ENCODE results near the gene TCL1B.
"Not testable (repeated sequence)": the region's sequence is repeated elsewhere in the genome, so short reads cannot be mapped to it uniquely, and the experiment has no call there.

The TCL1B gene

GRCh38 chr14:95727056-95727700 is 41.0 kb downstream of the TCL1B start:
- no CpG with 5 or more reads among the region's 6 CpGs for WGBS (ENCODE audit: extremely low coverage, insufficient coverage, insufficient read length)
- H3K23ac ChIP-seq (ENCODE audit: low read length), result no peak overlapping the region
- no peak overlapping the region for H2BK12ac ChIP-seq (ENCODE audit: low read length)
- no peak overlapping the region for H2BK120ac ChIP-seq (ENCODE audit: insufficient read depth, low read length, poor library complexity)
- no peak for DNase-seq
- H3K27ac ChIP-seq (ENCODE audit: low read depth, low read length), result no peak overlapping the region
- no peaks in the 10 kb centered on the region for H3K9me3 ChIP-seq (ENCODE audit: insufficient read depth, low read depth, low read length)
- H4K91ac ChIP-seq (ENCODE audit: low read depth, low read length), result no peak overlapping the region
- H3K4me2 ChIP-seq (ENCODE audit: low read length), result no peak overlapping the region
- H4K8ac ChIP-seq (ENCODE audit: low read depth, low read length), result no peak overlapping the region
- H3K4ac ChIP-seq (ENCODE audit: low read depth, low read length), result no peak overlapping the region
- H3K79me1 ChIP-seq (ENCODE audit: low read length), result no peaks in the 10 kb centered on the region
- H3K36me3 ChIP-seq (ENCODE audit: control insufficient read depth in 1 of 2, insufficient read depth in 2 of 2, low read length in 2 of 2), result no peaks in the 10 kb centered on the region
- no peak overlapping the region for H3K18ac ChIP-seq (ENCODE audit: low read length)
- H2AFZ ChIP-seq (ENCODE audit: insufficient read depth, low read length, poor library complexity), result no peak overlapping the region
- no peak overlapping the region for H3K14ac ChIP-seq (ENCODE audit: low read length)
- H3K4me3 ChIP-seq (ENCODE audit: low read depth, low read length), result no peak overlapping the region
- H2AK5ac ChIP-seq (ENCODE audit: low read length), result no peak overlapping the region
- no peaks in the 10 kb centered on the region for H3K27me3 ChIP-seq (ENCODE audit: insufficient read depth, low read length)
- no peak overlapping the region for H2BK5ac ChIP-seq (ENCODE audit: low read depth, low read length, poor library complexity)
- no peaks in the 10 kb centered on the region for H3K79me2 ChIP-seq (ENCODE audit: control insufficient read depth, insufficient read depth, low read length, poor library complexity)
- no peak overlapping the region for H4K12ac ChIP-seq (ENCODE audit: low read depth, low read length)
- H3K4me1 ChIP-seq (ENCODE audit: control insufficient read depth in 1 of 2, insufficient read depth in 2 of 2, low read length in 2 of 2), result no peaks in the 10 kb centered on the region
- no peak overlapping the region for H3K9ac ChIP-seq (ENCODE audit: low read length)

GRCh38 chr14:95729402-95730028 is 43.3 kb downstream of the TCL1B start:
- not testable (repeated sequence) for H3K9me3 ChIP-seq (ENCODE audit: insufficient read depth, low read depth, low read length); H3K79me1 ChIP-seq (ENCODE audit: low read length); H3K4me2 ChIP-seq (ENCODE audit: low read length); H2BK12ac ChIP-seq (ENCODE audit: low read length); H3K4me1 ChIP-seq (ENCODE audit: control insufficient read depth in 1 of 2, insufficient read depth in 2 of 2, low read length in 2 of 2); H3K18ac ChIP-seq (ENCODE audit: low read length); H3K27me3 ChIP-seq (ENCODE audit: insufficient read depth, low read length); H3K36me3 ChIP-seq (ENCODE audit: control insufficient read depth in 1 of 2, insufficient read depth in 2 of 2, low read length in 2 of 2); H3K23ac ChIP-seq (ENCODE audit: low read length); H2AFZ ChIP-seq (ENCODE audit: insufficient read depth, low read length, poor library complexity); H4K8ac ChIP-seq (ENCODE audit: low read depth, low read length); H2BK5ac ChIP-seq (ENCODE audit: low read depth, low read length, poor library complexity); H3K9ac ChIP-seq (ENCODE audit: low read length); H3K27ac ChIP-seq (ENCODE audit: low read depth, low read length); H3K4ac ChIP-seq (ENCODE audit: low read depth, low read length); H4K12ac ChIP-seq (ENCODE audit: low read depth, low read length); H2BK120ac ChIP-seq (ENCODE audit: insufficient read depth, low read length, poor library complexity); H2AK5ac ChIP-seq (ENCODE audit: low read length); H3K79me2 ChIP-seq (ENCODE audit: control insufficient read depth, insufficient read depth, low read length, poor library complexity); H4K91ac ChIP-seq (ENCODE audit: low read depth, low read length); H3K4me3 ChIP-seq (ENCODE audit: low read depth, low read length); H3K14ac ChIP-seq (ENCODE audit: low read length)
- WGBS (ENCODE audit: extremely low coverage, insufficient coverage, insufficient read length), result no CpG with 5 or more reads among the region's 8 CpGs
- peak; percentile 74 to 87 for DNase-seq

GRCh38 chr14:95730126-95730525 is 43.9 kb downstream of the TCL1B start:
- no peaks in the 10 kb centered on the region for H3K9me3 ChIP-seq (ENCODE audit: insufficient read depth, low read depth, low read length)
- no peak overlapping the region for H2BK120ac ChIP-seq (ENCODE audit: insufficient read depth, low read length, poor library complexity)
- no peak overlapping the region for H3K23ac ChIP-seq (ENCODE audit: low read length)
- H4K8ac ChIP-seq (ENCODE audit: low read depth, low read length), result no peak overlapping the region
- DNase-seq, result peak; percentile 71 to 92
- no peak overlapping the region for H4K12ac ChIP-seq (ENCODE audit: low read depth, low read length)
- no peak overlapping the region for H2BK12ac ChIP-seq (ENCODE audit: low read length)
- no peaks in the 10 kb centered on the region for H3K4me1 ChIP-seq (ENCODE audit: control insufficient read depth in 1 of 2, insufficient read depth in 2 of 2, low read length in 2 of 2)
- H3K36me3 ChIP-seq (ENCODE audit: control insufficient read depth in 1 of 2, insufficient read depth in 2 of 2, low read length in 2 of 2), result no peaks in the 10 kb centered on the region
- no peak overlapping the region for H2AFZ ChIP-seq (ENCODE audit: insufficient read depth, low read length, poor library complexity)
- no peak overlapping the region for H3K4ac ChIP-seq (ENCODE audit: low read depth, low read length)
- H2BK5ac ChIP-seq (ENCODE audit: low read depth, low read length, poor library complexity), result no peak overlapping the region
- no peaks in the 10 kb centered on the region for H3K79me1 ChIP-seq (ENCODE audit: low read length)
- no peak overlapping the region for H3K4me3 ChIP-seq (ENCODE audit: low read depth, low read length)
- H3K79me2 ChIP-seq (ENCODE audit: control insufficient read depth, insufficient read depth, low read length, poor library complexity), result no peaks in the 10 kb centered on the region
- no peak overlapping the region for H4K91ac ChIP-seq (ENCODE audit: low read depth, low read length)
- no peak overlapping the region for H3K4me2 ChIP-seq (ENCODE audit: low read length)
- H3K14ac ChIP-seq (ENCODE audit: low read length), result no peak overlapping the region
- no peak overlapping the region for H3K18ac ChIP-seq (ENCODE audit: low read length)
- no peak overlapping the region for H3K9ac ChIP-seq (ENCODE audit: low read length)
- H3K27ac ChIP-seq (ENCODE audit: low read depth, low read length), result no peak overlapping the region
- 86% methylated on average over 1 of the region's 5 CpGs for WGBS (ENCODE audit: extremely low coverage, insufficient coverage, insufficient read length)
- H2AK5ac ChIP-seq (ENCODE audit: low read length), result no peak overlapping the region
- no peaks in the 10 kb centered on the region for H3K27me3 ChIP-seq (ENCODE audit: insufficient read depth, low read length)

GRCh38 chr14:95733212-95733611 is 47.0 kb downstream of the TCL1B start:
- no peak overlapping the region for H2BK12ac ChIP-seq (ENCODE audit: low read length)
- H3K4ac ChIP-seq (ENCODE audit: low read depth, low read length), result no peak overlapping the region
- no peak overlapping the region for H3K4me3 ChIP-seq (ENCODE audit: low read depth, low read length)
- H2AFZ ChIP-seq (ENCODE audit: insufficient read depth, low read length, poor library complexity), result no peak overlapping the region
- peak in 1 of 2 donors; percentile 41 for DNase-seq
- H3K27ac ChIP-seq (ENCODE audit: low read depth, low read length), result no peak overlapping the region
- no peaks in the 10 kb centered on the region for H3K79me1 ChIP-seq (ENCODE audit: low read length)
- H3K14ac ChIP-seq (ENCODE audit: low read length), result no peak overlapping the region
- H4K12ac ChIP-seq (ENCODE audit: low read depth, low read length), result no peak overlapping the region
- no peak overlapping the region for H3K4me2 ChIP-seq (ENCODE audit: low read length)
- no peak overlapping the region for H3K18ac ChIP-seq (ENCODE audit: low read length)
- no peaks in the 10 kb centered on the region for H3K4me1 ChIP-seq (ENCODE audit: control insufficient read depth in 1 of 2, insufficient read depth in 2 of 2, low read length in 2 of 2)
- no peaks in the 10 kb centered on the region for H3K27me3 ChIP-seq (ENCODE audit: insufficient read depth, low read length)
- H3K9me3 ChIP-seq (ENCODE audit: insufficient read depth, low read depth, low read length), result no peaks in the 10 kb centered on the region
- H3K9ac ChIP-seq (ENCODE audit: low read length), result no peak overlapping the region
- no peak overlapping the region for H3K23ac ChIP-seq (ENCODE audit: low read length)
- H4K8ac ChIP-seq (ENCODE audit: low read depth, low read length), result no peak overlapping the region
- no peak overlapping the region for H2AK5ac ChIP-seq (ENCODE audit: low read length)
- H3K36me3 ChIP-seq (ENCODE audit: control insufficient read depth in 1 of 2, insufficient read depth in 2 of 2, low read length in 2 of 2), result no peaks in the 10 kb centered on the region
- no peak overlapping the region for H4K91ac ChIP-seq (ENCODE audit: low read depth, low read length)
- no peaks in the 10 kb centered on the region for H3K79me2 ChIP-seq (ENCODE audit: control insufficient read depth, insufficient read depth, low read length, poor library complexity)
- WGBS (ENCODE audit: extremely low coverage, insufficient coverage, insufficient read length), result no CpG with 5 or more reads among the region's 1 CpG
- no peak overlapping the region for H2BK5ac ChIP-seq (ENCODE audit: low read depth, low read length, poor library complexity)
- H2BK120ac ChIP-seq (ENCODE audit: insufficient read depth, low read length, poor library complexity), result no peak overlapping the region
